Heart right ventricle (tissue), 16 donors: ENCODE measurements around the gene CEP68. TPM values are rescaled to one million over a fixed set of nuclear protein-coding genes. Genes with fewer than 3 reads are reported as not detected.

Source experiments
- ATAC-seq, 8 donors: fragments of 200-7000 bp; cut with Tn5 transposase; one replicate each; pipeline ENCODE4 v1.9.1; 2020; ENCODE audit warnings: mild to moderate bottlenecking in 8 of 8, moderate library complexity in 8 of 8, moderate number of reproducible peaks in 1 of 8
- DNase-seq, 2 donors: peaks; one replicate each; pipeline ENCODE4 v3.0.0-alpha.2; 2020
- H3K27ac ChIP-seq, 10 donors: fragments of 200-600 bp; sonication (generic) in 2 of 10; one replicate each; pipeline versions ENCODE4 v1.5.0 to v1.8.0; 2020 to 2022; ENCODE audit warnings: mild to moderate bottlenecking in 3 of 10
- H3K27me3 ChIP-seq, 7 donors: fragments of 200-600 bp; one replicate each; pipeline ENCODE4 v1.8.0; 2021 to 2022; ENCODE audit warnings: mild to moderate bottlenecking in 2 of 7
- H3K36me3 ChIP-seq, 9 donors: fragments of 200-600 bp; sonication (generic) in 1 of 9; one replicate each; pipeline versions ENCODE4 v1.5.0 to v1.8.0; 2020 to 2022; ENCODE audit warnings: mild to moderate bottlenecking in 2 of 9
- H3K4me1 ChIP-seq, 9 donors: fragments of 200-600 bp; sonication (generic) in 1 of 9; one replicate each; pipeline versions ENCODE4 v1.5.0 to v1.8.0; 2020 to 2022; ENCODE audit warnings: mild to moderate bottlenecking in 4 of 9
- H3K4me3 ChIP-seq, 10 donors: fragments of 200-600 bp; sonication (generic) in 2 of 10; one replicate each; pipeline versions ENCODE4 v1.5.0 to v1.8.0; 2020 to 2022; ENCODE audit warnings: mild to moderate bottlenecking in 7 of 10, moderate library complexity in 2 of 10
- H3K9me3 ChIP-seq, 11 donors: fragments of 200-600 bp in 10 of 11; sonication (generic) in 2 of 11; one replicate each; pipeline versions ENCODE4 v1.5.0 to v1.8.0; 2013 to 2022; ENCODE audit warnings: mild to moderate bottlenecking in 2 of 11, control low read depth in 1 of 11, moderate library complexity in 1 of 11
- CTCF ChIP-seq, 9 donors: fragments of 200-600 bp; sonication (generic) in 2 of 9; IDR thresholded peaks; one replicate each; pipeline versions ENCODE4 v1.5.0 to v1.8.0; 2021 to 2022; ENCODE audit warnings: antibody characterized with exemption in 9 of 9, mild to moderate bottlenecking in 5 of 9, moderate library complexity in 1 of 9
- WGBS, 2 donors: extraction: QIAGEN DNeasy Blood & Tissue Kit; methylation state at CpG; one replicate each; pipeline ENCODE4 v1.1.7; 2013; ENCODE audit warnings: inconsistent platforms in 1 of 2; 5-methylcytosine and 5-hydroxymethylcytosine counted together
- intact Hi-C, 10 donors: fragments of 100-400 bp; cut with DNase I; formaldehyde crosslinking; loops; one replicate each; pipeline versions ENCODE4 v1.11.1 to v1.14.2; 2022
- polyA plus RNA-seq, 2 donors: library from polyadenylated mRNA; stranded (reverse); fragments of 200-250 nt; gene quantifications; one replicate each; pipeline ENCODE4 v1.2.3, GENCODE V29; 2013
- total RNA-seq, 10 donors: library from RNA; stranded (reverse); fragmentation: NEBNext Ultra II Directional in 3 of 10; extraction: Animal tissue kit (Norgen Biotek cat#: 25700) in 3 of 10; gene quantifications; one replicate each; pipeline versions ENCODE4 v1.2.1 to v1.2.4, GENCODE V29; 2021 to 2023
- donor health status: Arrhythmogenic right ventricular cardiomyopathy.
- donor health status: ischemic (EF 13 %, LVEDD 7.1; RV severe dilation, severe dysfunction).
- donor health status: healthy with polysubstance abuse.
- donor health status: DM: no; HTN: yes; CAD: no.
- donor health status: DM: no; HTN: no; CAD: no.
- donor health status: ischemic (EF 25% LVEDD 6.9; RV normal size, moderate dysfunction).
- donor health status: ischemic (EF 25% LVEDD 5.7; RV mildly dilated, moderate dysfunction).
- donor health status: healthy.
- donor health status: DM: yes; HTN: yes; CAD: no.
- donor health status: Ischemic cardiomyopathy.
- donor health status: ischemic (EF 35%, LVEDD 5.7; RV mildly dilated, moderate dysfunction).
- donor health status: nonischemic (EF 11% LVEDD 7.7; RV severe dilation, severe dysfunction).
- donor health status: DM: yes; HTN: yes; CAD: no.
- donor health status: PGD.
- donor health status: ischemic (EF 29% LVEDD 5.4; RV normal size, mild dysfunction).
- donor health status: nonischemic (EF 23%, LVEDD 6.1; RV moderate dilation, normal function).

The CEP68 gene
- total and polyA plus RNA-seq, 12 donors, result 4.3 to 28.4 (median 19.9) TPM

- peaks cover 0 to 76% (median 27%) of the 10 kb centered on the region in 9 donors for H3K36me3 ChIP-seq
- TF ChIP-seq CTCF (IDR thresholded peaks at IDR 0.05), result peak in 7 of 9 donors; percentile 18 to 40 (median 31)
- H3K4me1 ChIP-seq, result peaks cover 27 to 89% (median 69%) of the 10 kb centered on the region in 9 donors
- WGBS, 2 donors, result 68 to 81% methylated on average over 14 of the region's 14 CpGs
- H3K9me3 ChIP-seq, result no peaks in the 10 kb centered on the region
- no peaks in the 10 kb centered on the region for H3K27me3 ChIP-seq
- peak in 1 of 2 donors; percentile 44 for DNase-seq
- intact Hi-C loops, result loop anchor here in 3 of 10 donors (5.0 to 10.0 kb wide), 3 partner anchors 53 to 503 kb away; no protein-coding TSS in a partner anchor
- H3K4me3 ChIP-seq, result no peak overlapping the region
- peak overlapping the region in 4 of 10 donors; percentile 18 to 72 (median 64) for H3K27ac ChIP-seq
- peak in 1 of 8 donors; percentile 18 for ATAC-seq
These were observed 15.4 kb downstream of the CEP68 start for GRCh38 chr2:65071499-65072180.

- peaks cover 27 to 89% (median 72%) of the 10 kb centered on the region in 9 donors for H3K4me1 ChIP-seq
- no peaks in the 10 kb centered on the region for H3K27me3 ChIP-seq
- TF ChIP-seq CTCF (IDR thresholded peaks at IDR 0.05), result no peak
- H3K27ac ChIP-seq, result peak overlapping the region in 1 of 10 donors; percentile 31
- DNase-seq (no peak), ATAC-seq (peak in 1 of 8 donors; percentile 3)
- intact Hi-C loops, result loop anchor here in 3 of 10 donors (5.0 to 10.0 kb wide), 3 partner anchors 52 to 502 kb away; no protein-coding TSS in a partner anchor
- no peaks in the 10 kb centered on the region for H3K9me3 ChIP-seq
- H3K36me3 ChIP-seq, result peaks cover 0 to 81% (median 28%) of the 10 kb centered on the region in 9 donors
- WGBS, 2 donors, result 93 to 95% methylated on average over 20 of the region's 20 CpGs
- no peak overlapping the region for H3K4me3 ChIP-seq
These were observed 16.2 kb downstream of the CEP68 start for GRCh38 chr2:65072181-65072970.

GRCh38 chr2:65073879-65074565 is 17.8 kb downstream of the CEP68 start:
- H3K4me1 ChIP-seq, result peaks cover 21 to 77% (median 60%) of the 10 kb centered on the region in 9 donors
- TF ChIP-seq CTCF (IDR thresholded peaks at IDR 0.05), result no peak
- H3K27me3 ChIP-seq, result no peaks in the 10 kb centered on the region
- DNase-seq (no peak), ATAC-seq (no peak)
- H3K36me3 ChIP-seq, result peaks cover 0 to 93% (median 39%) of the 10 kb centered on the region in 9 donors
- intact Hi-C loops, result loop anchor here in 3 of 10 donors (5.0 to 10.0 kb wide), 3 partner anchors 51 to 501 kb away; no protein-coding TSS in a partner anchor
- H3K9me3 ChIP-seq, result no peaks in the 10 kb centered on the region
- WGBS, 2 donors, result 71 to 73% methylated on average over 12 of the region's 12 CpGs
- no peak overlapping the region for H3K4me3 ChIP-seq
- H3K27ac ChIP-seq, result peak overlapping the region in 1 of 10 donors; percentile 63
